Measurements from ENCODE around the gene ANKRD13C.

GRCh38 chr1:70397013-70397412, 42.5 kb upstream of the ANKRD13C start:
- no peak for TF ChIP-seq EP300 (IDR thresholded peaks at IDR 0.05; ENCODE audit: borderline replicate concordance in 1 of 2, low read depth in 1 of 2, low read length in 1 of 2)
- no peak for TF ChIP-seq NRF1 (IDR thresholded peaks at IDR 0.05; ENCODE audit: low read depth, low read length)
- TF ChIP-seq FOXJ3 (CRISPR knock-in tag; IDR thresholded peaks at IDR 0.05): no peak
- TF ChIP-seq SIN3A (IDR thresholded peaks at IDR 0.05; ENCODE audit: borderline replicate concordance, low read depth, low read length): no peak
- TF ChIP-seq USF2 (IDR thresholded peaks at IDR 0.05; ENCODE audit: borderline replicate concordance, low read depth, low read length): no peak
- TF ChIP-seq REST (IDR thresholded peaks at IDR 0.05; ENCODE audit: low read depth, low read length): no peak
- TF ChIP-seq TAF1 (IDR thresholded peaks at IDR 0.05; ENCODE audit: borderline replicate concordance, low read depth, low read length): no peak
- no peak for TF ChIP-seq POLR2AphosphoS5 (IDR thresholded peaks at IDR 0.05; ENCODE audit: low read depth, low read length)
- TF ChIP-seq NFIC (IDR thresholded peaks at IDR 0.05; ENCODE audit: borderline replicate concordance): no peak
- no peak for TF ChIP-seq CTCF (IDR thresholded peaks at IDR 0.05)
